B cell (primary cell): ENCODE data around the gene RIT2. TPM values are rescaled to one million over a fixed set of nuclear protein-coding genes. Genes with fewer than 3 reads are reported as not detected.

Source experiments
- ATAC-seq: fragments of 200-7000 bp; cut with Tn5 transposase; one replicate; pipeline ENCODE4 v1.10.0; 2021; ENCODE audit warnings: low read depth, mild to moderate bottlenecking, moderate number of reproducible peaks, moderate library complexity
- CTCF ChIA-PET: fragments of 350-600 bp; sonication (Branson Sonifier 250); formaldehyde crosslinking; loops from one replicate; lab custom pipeline; 2021; ENCODE audit warnings: antibody characterized with exemption, inconsistent platforms; lab: Charles Lee
- POLR2A ChIA-PET: fragments of 350-600 bp; sonication (Branson Sonifier 250); formaldehyde crosslinking; loops from one replicate; lab custom pipeline; 2021; ENCODE audit warnings: antibody characterized with exemption; lab: Charles Lee
- DNase-seq: peaks from one replicate; pipeline ENCODE4 v3.0.0; 2013
- H2AFZ ChIP-seq: 2 replicates; pipeline ENCODE4 v1.6.1; 2012; ENCODE audit warnings: mild to moderate bottlenecking, low read depth, low read length; ENCODE audit not compliant: insufficient read depth, poor library complexity, severe bottlenecking
- H3K27ac ChIP-seq, 2 donors: 1 replicate in 1 of 2; 2 replicates in 1 of 2; pipeline ENCODE4 v1.5.1; 2012 to 2013; ENCODE audit warnings: low read length in 2 of 2, mild to moderate bottlenecking in 2 of 2, moderate library complexity in 1 of 2
- H3K27me3 ChIP-seq, 4 experiments: fragments of 200-600 bp in 1 of 4; sonication (generic) in 1 of 4; replicated peaks in 1 of 4; 1 replicate in 2 of 4; 2 replicates in 2 of 4; pipeline versions ENCODE4 v1.6.1 to v1.7.0; 2013 to 2016; ENCODE audit warnings: low read length in 3 of 4, mild to moderate bottlenecking in 2 of 4, mixed read lengths in 1 of 4, moderate library complexity in 1 of 4; ENCODE audit not compliant: insufficient read depth in 4 of 4, control insufficient read depth in 3 of 4; ENCODE audit errors: control extremely low read depth in 1 of 4
- H3K36me3 ChIP-seq, 2 experiments: replicated peaks in 1 of 2; 1 replicate in 1 of 2; 2 replicates in 1 of 2; pipeline versions ENCODE4 v1.6.1 to v1.7.1; 2013; ENCODE audit warnings: low read length in 1 of 2; ENCODE audit not compliant: insufficient read depth in 2 of 2, control insufficient read depth in 1 of 2; ENCODE audit errors: control extremely low read depth in 1 of 2, extremely low read depth in 1 of 2
- H3K4me1 ChIP-seq, 2 donors: fragments of 200-600 bp in 1 of 2; sonication (generic) in 1 of 2; 1 replicate in 1 of 2; 2 replicates in 1 of 2; pipeline versions ENCODE4 v1.5.1 to v1.6.1; 2013 to 2017; ENCODE audit warnings: low read length in 2 of 2; ENCODE audit not compliant: control insufficient read depth in 2 of 2, insufficient read depth in 2 of 2
- H3K4me2 ChIP-seq: replicated peaks from 2 replicates; pipeline ENCODE3; 2012; ENCODE audit warnings: mild to moderate bottlenecking, low read depth, low read length; ENCODE audit not compliant: poor library complexity, severe bottlenecking
- H3K4me3 ChIP-seq, 5 experiments: fragments of 200-600 bp in 1 of 5; sonication (generic) in 1 of 5; 1 replicate in 3 of 5; 2 replicates in 2 of 5; pipeline versions ENCODE4 v1.5.1 to v1.7.0; 2011 to 2016; ENCODE audit warnings: low read length in 4 of 5, mild to moderate bottlenecking in 4 of 5, low read depth in 2 of 5, control low read depth in 1 of 5, moderate library complexity in 1 of 5; ENCODE audit not compliant: insufficient read depth in 1 of 5; ENCODE audit errors: control extremely low read depth in 1 of 5, extremely low read depth in 1 of 5
- H3K79me2 ChIP-seq: fragments of 200-600 bp; sonication (generic); one replicate; pipeline ENCODE4 v1.6.0; 2016; ENCODE audit warnings: low read length; ENCODE audit not compliant: control insufficient read depth, insufficient read depth
- H3K9ac ChIP-seq: fragments of 200-600 bp; sonication (generic); 2 replicates; pipeline ENCODE4 v1.6.1; 2017; ENCODE audit warnings: mild to moderate bottlenecking, low read length, moderate library complexity
- H3K9me3 ChIP-seq, 3 donors: one replicate each; pipeline versions ENCODE4 v1.6.1 to v1.7.1; 2013; ENCODE audit warnings: low read length in 2 of 3; ENCODE audit not compliant: control insufficient read depth in 2 of 3, insufficient read depth in 1 of 3; ENCODE audit errors: control extremely low read depth in 1 of 3
- H4K20me1 ChIP-seq: 2 replicates; pipeline ENCODE4 v1.6.0; 2012; ENCODE audit warnings: mild to moderate bottlenecking, low read length; ENCODE audit not compliant: insufficient read depth, control insufficient read depth, poor library complexity, severe bottlenecking
- H3K27ac Mint-ChIP-seq: one replicate; pipeline ENCODE4 v1.8.0; 2021; ENCODE audit warnings: mixed read lengths
- H3K27me3 Mint-ChIP-seq: one replicate; pipeline ENCODE4 v1.8.0; 2021; ENCODE audit warnings: mixed read lengths
- H3K4me1 Mint-ChIP-seq: one replicate; pipeline ENCODE4 v1.8.0; 2021; ENCODE audit warnings: mixed read lengths
- H3K4me3 Mint-ChIP-seq: one replicate; pipeline ENCODE4 v1.8.0; 2021; ENCODE audit warnings: mixed read lengths
- H3K9me3 Mint-ChIP-seq: one replicate; pipeline ENCODE4 v1.8.0; 2022; ENCODE audit warnings: mixed read lengths; ENCODE audit not compliant: insufficient read depth
- EZH2 ChIP-seq: IDR thresholded peaks from 2 replicates; pipeline ENCODE4 v1.6.1; 2012; ENCODE audit warnings: borderline replicate concordance, low read depth, mild to moderate bottlenecking, moderate library complexity, low read length; ENCODE audit not compliant: insufficient read depth, poor library complexity, severe bottlenecking
- WGBS: methylation state at CpG from one replicate; pipeline ENCODE4 v1.1.5; 2013; ENCODE audit warnings: missing lambda C conversion rate; ENCODE audit not compliant: insufficient coverage; 5-methylcytosine and 5-hydroxymethylcytosine counted together
- intact Hi-C: fragments of 100-400 bp; cut with micrococcal nuclease; formaldehyde crosslinking; loops from one replicate; pipeline ENCODE4 v1.10.0; 2022
- polyA plus RNA-seq: library from polyadenylated mRNA; depleted of rRNA; stranded (reverse); fragments of >200 nt; gene quantifications from 2 replicates; pipeline ENCODE4 v1.2.3, GENCODE V29; 2012
- total RNA-seq, 2 donors: library from RNA; stranded (reverse); fragments of 120-200 nt in 1 of 2; gene quantifications; 1 replicate in 1 of 2; 2 replicates in 1 of 2; pipeline versions ENCODE4 v1.2.3 to v1.2.4, GENCODE V29; 2013 to 2022
- TF ChIP-seq, protein P1 (sequence below): fragments of 200-600 bp; IDR thresholded peaks from one replicate; pipeline ENCODE4 v1.8.0; 2022; ENCODE audit warnings: antibody characterized with exemption, mild to moderate bottlenecking

RIT2 gene
- total and polyA plus RNA-seq, 2 donors (not counting 1 experiment from before 2014, with no cell fraction given): not detected

GRCh38 chr18:42821492-42821891 lies 294.0 kb downstream of the RIT2 start:
- no peaks in the 10 kb centered on the region for H3K4me1 Mint-ChIP-seq
- Histone ChIP-seq H3K9me3 (no peaks in the 10 kb centered on the region), H3K79me2 (no peaks in the 10 kb centered on the region), H3K4me3 (no peak overlapping the region), H3K4me2 (no peak overlapping the region), H2AFZ (no peak overlapping the region), H3K27ac (no peak overlapping the region), H3K4me1 (no peaks in the 10 kb centered on the region), H3K27me3 (no peaks in the 10 kb centered on the region), H3K36me3 (no peaks in the 10 kb centered on the region), H4K20me1 (no peaks in the 10 kb centered on the region), H3K9ac (no peak overlapping the region)
- H3K27ac Mint-ChIP-seq: no peak overlapping the region
- CTCF ChIA-PET: no interaction called here
- no peak overlapping the region for H3K4me3 Mint-ChIP-seq
- intact Hi-C loops: no loop called here
- POLR2A ChIA-PET: no interaction called here
- ATAC-seq (no peak), DNase-seq (no peak)
- H3K27me3 Mint-ChIP-seq: no peaks in the 10 kb centered on the region
- WGBS: 67% methylated on average over 1 of the region's 4 CpGs
- no peaks in the 10 kb centered on the region for H3K9me3 Mint-ChIP-seq
- TF ChIP-seq, protein P1, sequence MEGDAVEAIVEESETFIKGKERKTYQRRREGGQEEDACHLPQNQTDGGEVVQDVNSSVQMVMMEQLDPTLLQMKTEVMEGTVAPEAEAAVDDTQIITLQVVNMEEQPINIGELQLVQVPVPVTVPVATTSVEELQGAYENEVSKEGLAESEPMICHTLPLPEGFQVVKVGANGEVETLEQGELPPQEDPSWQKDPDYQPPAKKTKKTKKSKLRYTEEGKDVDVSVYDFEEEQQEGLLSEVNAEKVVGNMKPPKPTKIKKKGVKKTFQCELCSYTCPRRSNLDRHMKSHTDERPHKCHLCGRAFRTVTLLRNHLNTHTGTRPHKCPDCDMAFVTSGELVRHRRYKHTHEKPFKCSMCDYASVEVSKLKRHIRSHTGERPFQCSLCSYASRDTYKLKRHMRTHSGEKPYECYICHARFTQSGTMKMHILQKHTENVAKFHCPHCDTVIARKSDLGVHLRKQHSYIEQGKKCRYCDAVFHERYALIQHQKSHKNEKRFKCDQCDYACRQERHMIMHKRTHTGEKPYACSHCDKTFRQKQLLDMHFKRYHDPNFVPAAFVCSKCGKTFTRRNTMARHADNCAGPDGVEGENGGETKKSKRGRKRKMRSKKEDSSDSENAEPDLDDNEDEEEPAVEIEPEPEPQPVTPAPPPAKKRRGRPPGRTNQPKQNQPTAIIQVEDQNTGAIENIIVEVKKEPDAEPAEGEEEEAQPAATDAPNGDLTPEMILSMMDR: no peak
- TF ChIP-seq EZH2: no peak

- H3K4me1 ChIP-seq: no peaks in the 10 kb centered on the region
- no peak overlapping the region for H3K4me3 ChIP-seq
- WGBS: 100% methylated on average over 3 of the region's 4 CpGs
- no peak overlapping the region for H3K4me2 ChIP-seq
- DNase-seq (no peak), ATAC-seq (no peak)
- H3K9me3 ChIP-seq: peaks cover 0 to 10% (median 0%) of the 10 kb centered on the region in 3 donors
- Mint-ChIP-seq H3K4me3 (no peak overlapping the region), H3K27ac (no peak overlapping the region), H3K27me3 (no peaks in the 10 kb centered on the region), H3K9me3 (no peaks in the 10 kb centered on the region), H3K4me1 (no peaks in the 10 kb centered on the region)
- H2AFZ ChIP-seq: no peak overlapping the region
- no peaks in the 10 kb centered on the region for H3K79me2 ChIP-seq
- CTCF ChIA-PET: no interaction called here
- TF ChIP-seq EZH2: no peak
- TF ChIP-seq, protein P1: no peak
- H3K27me3 ChIP-seq: no peaks in the 10 kb centered on the region
- H4K20me1 ChIP-seq: no peaks in the 10 kb centered on the region
- no peak overlapping the region for H3K27ac ChIP-seq
- POLR2A ChIA-PET: no interaction called here
- no peaks in the 10 kb centered on the region for H3K36me3 ChIP-seq
- H3K9ac ChIP-seq: no peak overlapping the region
- intact Hi-C loops: no loop called here
Observed at GRCh38 chr18:42814618-42815017, 300.9 kb downstream of the RIT2 start.
